COLO668 (cell line): Measurements from ENCODE around the gene VOPP1.

Source experiments
- DNase-seq: peaks from one replicate; lab custom pipeline; 2025; ENCODE audit not compliant: unreplicated experiment; lab: John Stamatoyannopoulos, UW

Gene VOPP1

GRCh38 chr7:55533050-55533728, 39.1 kb downstream of the VOPP1 start:
- DNase-seq, result peak; percentile 37

- peak; percentile 13 for DNase-seq
These were observed 40.0 kb downstream of the VOPP1 start for GRCh38 chr7:55532150-55532917.

GRCh38 chr7:55531536-55531935, 40.8 kb downstream of the VOPP1 start:
- no peak for DNase-seq

GRCh38 chr7:55527307-55527706, 45.0 kb downstream of the VOPP1 start:
- DNase-seq, result peak; percentile 8

GRCh38 chr7:55526770-55527169, 45.5 kb downstream of the VOPP1 start:
- DNase-seq, result peak; percentile 29

- no peak for DNase-seq
These were observed 46.0 kb downstream of the VOPP1 start for GRCh38 chr7:55526329-55526728.

GRCh38 chr7:55524558-55525310, 47.6 kb downstream of the VOPP1 start:
- no peak for DNase-seq

- DNase-seq, result no peak
These were observed 48.9 kb downstream of the VOPP1 start for GRCh38 chr7:55523366-55523765.

- peak; percentile 75 for DNase-seq
These were observed 50.1 kb downstream of the VOPP1 start for GRCh38 chr7:55521917-55522902.

GRCh38 chr7:55521512-55521911, 50.8 kb downstream of the VOPP1 start:
- DNase-seq, result peak; percentile 12

- no peak for DNase-seq
These were observed 51.7 kb downstream of the VOPP1 start for GRCh38 chr7:55520426-55521140.

GRCh38 chr7:55518836-55519235, 53.5 kb downstream of the VOPP1 start:
- no peak for DNase-seq

GRCh38 chr7:55517936-55518689, 54.2 kb downstream of the VOPP1 start:
- no peak for DNase-seq

- DNase-seq, result no peak
These were observed 55.1 kb downstream of the VOPP1 start for GRCh38 chr7:55517191-55517633.

GRCh38 chr7:55516409-55516808, 55.9 kb downstream of the VOPP1 start:
- no peak for DNase-seq

- no peak for DNase-seq
These were observed 56.6 kb downstream of the VOPP1 start for GRCh38 chr7:55515569-55516279.

GRCh38 chr7:55514546-55515265, 57.6 kb downstream of the VOPP1 start:
- DNase-seq, result no peak

GRCh38 chr7:55513868-55514267, 58.4 kb downstream of the VOPP1 start:
- DNase-seq, result no peak
